Vagina (tissue), 2 donors: Measurements from ENCODE around the gene PDE4D. TPM values are rescaled to one million over a fixed set of nuclear protein-coding genes. Genes with fewer than 3 reads are reported as not detected.
A peak's percentile ranks its signal among the peaks of the same experiment; 100 is the strongest.

Experiments used
- DNase-seq, 2 donors: peaks; one replicate each; pipeline ENCODE4 v3.0.0-alpha.2; 2017; ENCODE audit errors: extremely low spot score in 2 of 2
- H3K27ac ChIP-seq: fragments of 200-600 bp; sonication (generic); one replicate; pipeline ENCODE4 v1.5.1; 2019
- H3K27me3 ChIP-seq: fragments of 200-600 bp; sonication (generic); one replicate; pipeline ENCODE4 v1.5.1; 2019
- H3K36me3 ChIP-seq, 2 donors: fragments of 200-600 bp; sonication (generic); one replicate each; pipeline ENCODE4 v1.5.1; 2017 to 2019
- H3K4me1 ChIP-seq: fragments of 200-600 bp; sonication (generic); one replicate; pipeline ENCODE4 v1.5.1; 2019
- H3K4me3 ChIP-seq, 2 donors: fragments of 200-600 bp; sonication (generic); 1 replicate in 1 of 2; 2 replicates in 1 of 2; pipeline ENCODE4 v1.5.1; 2016 to 2019
- H3K9me3 ChIP-seq: fragments of 200-600 bp; sonication (generic); one replicate; pipeline ENCODE4 v1.5.1; 2019
- POLR2A ChIP-seq, 2 donors: fragments of 450-650 bp; IDR thresholded peaks; one replicate each; pipeline ENCODE4 v1.6.1; 2017; ENCODE audit warnings: antibody characterized with exemption in 2 of 2, mild to moderate bottlenecking in 2 of 2, moderate library complexity in 2 of 2
- POLR2AphosphoS5 ChIP-seq, 2 donors: sonication (generic); formaldehyde crosslinking; IDR thresholded peaks; one replicate each; pipeline ENCODE4 v1.9.0; 2017; ENCODE audit warnings: antibody characterized with exemption in 2 of 2, mild to moderate bottlenecking in 2 of 2, low read depth in 1 of 2; ENCODE audit not compliant: insufficient read depth in 1 of 2
- intact Hi-C: fragments of 100-400 bp; cut with DNase I; formaldehyde crosslinking; loops from one replicate; pipeline ENCODE4 v1.15.1; 2023
- total RNA-seq: library from RNA; depleted of rRNA; stranded (reverse); fragments of >200 nt; gene quantifications from one replicate; pipeline ENCODE4 v1.2.3, GENCODE V29; 2016
- TF ChIP-seq, protein P1 (sequence below), 3 experiments: fragments of 450-650 bp in 2 of 3; fragments of 200-600 bp in 1 of 3; sonication (generic) in 1 of 3; IDR thresholded peaks; one replicate each; pipeline ENCODE4 v1.5.1; 2017 to 2019; ENCODE audit warnings: antibody characterized with exemption in 3 of 3, mild to moderate bottlenecking in 2 of 3, moderate library complexity in 2 of 3

Gene PDE4D
- total RNA-seq, 1 donor from 2014 or later: 86.9 TPM

DNA sequence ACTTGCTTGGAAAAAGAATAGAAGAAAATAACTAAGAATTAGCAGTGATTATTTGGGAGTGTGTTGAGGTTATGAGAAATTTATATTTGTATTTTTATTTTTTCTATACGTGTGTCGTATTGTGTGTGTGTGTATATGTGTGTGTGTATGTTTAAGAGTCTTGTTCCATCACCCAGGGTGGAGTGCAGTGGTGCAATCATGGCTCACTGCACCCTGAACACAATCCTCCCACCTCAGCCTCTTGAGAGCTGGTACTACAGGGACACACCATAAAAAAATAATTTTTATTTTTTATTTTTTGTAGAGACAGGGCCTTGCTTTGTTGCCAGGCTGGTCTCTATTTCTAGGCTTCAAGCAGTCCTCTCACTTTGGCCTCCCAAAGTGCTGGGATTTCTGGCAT lies 643.8 kb downstream of the PDE4D start:
- DNase-seq: no peak
- H3K27me3 ChIP-seq: no peaks in the 10 kb centered on the region
- no peaks in the 10 kb centered on the region for H3K36me3 ChIP-seq
- H3K9me3 ChIP-seq: no peaks in the 10 kb centered on the region
- TF ChIP-seq, protein P1, sequence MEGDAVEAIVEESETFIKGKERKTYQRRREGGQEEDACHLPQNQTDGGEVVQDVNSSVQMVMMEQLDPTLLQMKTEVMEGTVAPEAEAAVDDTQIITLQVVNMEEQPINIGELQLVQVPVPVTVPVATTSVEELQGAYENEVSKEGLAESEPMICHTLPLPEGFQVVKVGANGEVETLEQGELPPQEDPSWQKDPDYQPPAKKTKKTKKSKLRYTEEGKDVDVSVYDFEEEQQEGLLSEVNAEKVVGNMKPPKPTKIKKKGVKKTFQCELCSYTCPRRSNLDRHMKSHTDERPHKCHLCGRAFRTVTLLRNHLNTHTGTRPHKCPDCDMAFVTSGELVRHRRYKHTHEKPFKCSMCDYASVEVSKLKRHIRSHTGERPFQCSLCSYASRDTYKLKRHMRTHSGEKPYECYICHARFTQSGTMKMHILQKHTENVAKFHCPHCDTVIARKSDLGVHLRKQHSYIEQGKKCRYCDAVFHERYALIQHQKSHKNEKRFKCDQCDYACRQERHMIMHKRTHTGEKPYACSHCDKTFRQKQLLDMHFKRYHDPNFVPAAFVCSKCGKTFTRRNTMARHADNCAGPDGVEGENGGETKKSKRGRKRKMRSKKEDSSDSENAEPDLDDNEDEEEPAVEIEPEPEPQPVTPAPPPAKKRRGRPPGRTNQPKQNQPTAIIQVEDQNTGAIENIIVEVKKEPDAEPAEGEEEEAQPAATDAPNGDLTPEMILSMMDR (IDR thresholded peaks at IDR 0.05): no peak
- TF ChIP-seq POLR2A (IDR thresholded peaks at IDR 0.05) (no peak), POLR2AphosphoS5 (IDR thresholded peaks at IDR 0.05; ENCODE audit: insufficient read depth in 1 of 2, low read depth in 1 of 2) (no peak)
- no peak overlapping the region for H3K4me3 ChIP-seq
- H3K27ac ChIP-seq: no peak overlapping the region
- peaks cover 24% of the 10 kb centered on the region for H3K4me1 ChIP-seq
- intact Hi-C loops: no loop called here

DNA sequence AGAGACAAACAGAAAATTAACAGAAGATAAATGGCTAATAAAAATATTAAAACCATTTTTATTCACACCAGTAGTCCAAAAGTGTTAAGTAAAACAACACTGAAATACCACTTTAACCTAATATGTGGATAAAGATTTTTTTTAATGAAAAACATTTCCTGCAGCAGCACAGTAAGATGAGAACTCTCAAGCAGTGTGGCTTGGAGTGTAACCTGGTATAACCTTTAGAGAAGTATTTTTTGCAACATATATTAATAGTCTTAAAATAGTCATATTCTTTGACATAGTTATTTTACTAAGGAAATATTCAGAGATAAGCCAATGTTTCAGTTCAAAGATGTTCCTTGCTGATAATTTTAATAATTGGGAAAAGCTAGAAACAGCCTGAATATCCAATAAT lies 644.4 kb downstream of the PDE4D start:
- H3K27ac ChIP-seq: no peak overlapping the region
- intact Hi-C loops: no loop called here
- H3K36me3 ChIP-seq: no peaks in the 10 kb centered on the region
- DNase-seq: no peak
- no peak overlapping the region for H3K4me3 ChIP-seq
- peaks cover 26% of the 10 kb centered on the region for H3K4me1 ChIP-seq
- H3K27me3 ChIP-seq: no peaks in the 10 kb centered on the region
- no peaks in the 10 kb centered on the region for H3K9me3 ChIP-seq
- no peak for TF ChIP-seq POLR2AphosphoS5 (IDR thresholded peaks at IDR 0.05; ENCODE audit: insufficient read depth in 1 of 2, low read depth in 1 of 2)
- TF ChIP-seq, protein P1 (IDR thresholded peaks at IDR 0.05): no peak
- TF ChIP-seq POLR2A (IDR thresholded peaks at IDR 0.05): no peak

DNA sequence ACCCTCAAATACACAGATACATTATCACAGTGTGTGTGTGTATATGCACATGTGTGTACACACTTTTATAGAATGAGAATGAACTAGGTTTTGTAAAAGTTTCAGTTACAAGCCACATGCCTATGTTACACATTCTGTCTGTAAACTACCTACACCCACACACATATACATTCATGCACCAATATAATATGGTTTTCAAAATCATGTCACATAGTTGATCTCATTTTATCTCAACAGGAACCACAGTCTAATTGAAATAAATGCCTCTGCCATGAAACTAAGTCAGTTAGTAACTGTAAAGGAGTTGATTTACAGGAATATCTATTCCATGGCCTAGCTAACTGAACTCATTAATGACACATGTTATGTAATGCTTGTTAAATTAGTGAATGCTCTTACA lies 646.6 kb downstream of the PDE4D start:
- Histone ChIP-seq H3K27ac (no peak overlapping the region), H3K36me3 (no peaks in the 10 kb centered on the region), H3K4me3 (no peak overlapping the region), H3K9me3 (no peaks in the 10 kb centered on the region), H3K27me3 (no peaks in the 10 kb centered on the region), H3K4me1 (peaks cover 26% of the 10 kb centered on the region)
- no peak for DNase-seq
- TF ChIP-seq, protein P1 (IDR thresholded peaks at IDR 0.05): no peak
- no peak for TF ChIP-seq POLR2AphosphoS5 (IDR thresholded peaks at IDR 0.05; ENCODE audit: insufficient read depth in 1 of 2, low read depth in 1 of 2)
- TF ChIP-seq POLR2A (IDR thresholded peaks at IDR 0.05): no peak
- intact Hi-C loops: no loop called here

DNA sequence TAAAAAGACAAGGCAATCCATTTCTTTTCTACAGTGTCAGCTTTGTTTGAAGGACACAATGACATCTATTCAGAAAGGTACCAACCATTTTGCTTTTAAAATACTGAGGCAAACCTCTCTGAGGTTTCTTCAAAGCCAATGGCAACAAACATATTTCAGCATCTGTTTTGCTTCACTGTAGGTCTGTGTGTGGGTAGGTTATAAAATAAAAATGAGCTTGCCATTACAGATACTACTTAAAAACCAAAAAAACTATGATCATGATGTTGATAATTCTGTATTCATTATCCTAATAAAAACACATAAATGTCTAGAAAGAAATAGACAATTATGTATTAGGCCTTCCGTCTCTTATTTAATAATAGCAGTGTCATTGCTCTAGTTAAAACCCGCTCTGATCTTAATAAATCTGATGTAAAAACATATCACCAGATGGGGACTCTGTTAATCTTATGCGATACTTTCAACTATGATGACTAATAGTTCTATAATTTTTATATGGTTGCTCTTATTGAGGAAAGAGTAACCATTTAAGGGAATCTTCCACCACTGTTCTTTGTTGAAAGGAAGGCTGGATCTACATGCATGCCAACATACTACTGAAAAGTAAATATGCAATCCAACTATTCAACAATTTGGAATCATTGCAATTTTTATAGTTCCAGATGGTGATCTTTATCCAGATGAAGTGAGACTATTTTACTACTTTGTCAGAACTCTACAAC lies 647.2 kb downstream of the PDE4D start:
- no peaks in the 10 kb centered on the region for H3K36me3 ChIP-seq
- no peak for DNase-seq
- peak in 1 of 2 donors; percentile 34 for TF ChIP-seq POLR2AphosphoS5 (IDR thresholded peaks at IDR 0.05; ENCODE audit: insufficient read depth in 1 of 2, low read depth in 1 of 2)
- TF ChIP-seq, protein P1 (IDR thresholded peaks at IDR 0.05): no peak
- intact Hi-C loops: no loop called here
- H3K27me3 ChIP-seq: no peaks in the 10 kb centered on the region
- H3K27ac ChIP-seq: peak overlapping the region; percentile 24
- peaks cover 26% of the 10 kb centered on the region for H3K4me1 ChIP-seq
- H3K4me3 ChIP-seq: no peak overlapping the region
- no peaks in the 10 kb centered on the region for H3K9me3 ChIP-seq

DNA sequence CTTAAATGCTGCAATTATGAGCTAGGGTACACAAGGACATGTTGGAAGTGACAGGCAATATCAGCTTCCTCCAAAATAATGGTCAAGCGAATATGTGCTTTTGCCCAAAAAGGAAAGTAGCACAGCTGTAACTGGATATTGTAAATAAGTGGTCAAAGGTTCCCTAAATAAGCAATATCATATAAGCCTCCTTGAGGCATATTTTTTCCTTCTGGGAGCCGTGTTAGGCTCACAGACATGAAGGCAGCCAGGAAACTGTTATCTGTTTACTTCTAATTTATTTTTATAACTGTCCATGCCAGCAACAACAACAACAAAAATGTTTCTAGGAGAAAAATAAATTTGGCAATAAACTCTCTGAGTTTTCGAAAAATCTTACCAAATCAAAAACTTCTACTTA lies 648.3 kb downstream of the PDE4D start:
- Histone ChIP-seq H3K4me3 (no peak overlapping the region), H3K36me3 (no peaks in the 10 kb centered on the region), H3K9me3 (no peaks in the 10 kb centered on the region), H3K27me3 (no peaks in the 10 kb centered on the region), H3K27ac (peak overlapping the region; percentile 24), H3K4me1 (peaks cover 26% of the 10 kb centered on the region)
- no peak for DNase-seq
- TF ChIP-seq POLR2A (IDR thresholded peaks at IDR 0.05) (no peak), POLR2AphosphoS5 (IDR thresholded peaks at IDR 0.05; ENCODE audit: insufficient read depth in 1 of 2, low read depth in 1 of 2) (no peak)
- TF ChIP-seq, protein P1 (IDR thresholded peaks at IDR 0.05): no peak
- intact Hi-C loops: no loop called here
